Measurements from ENCODE around the gene ELOVL1. TPM values are rescaled to one million over a fixed set of nuclear protein-coding genes. Genes with fewer than 3 reads are reported as not detected.

Gene ELOVL1
- total RNA-seq, 1 experiment from 2014 or later = 91.3 TPM

- BruUV-seq (replicated peaks) = no TSS peak
- POLR2A ChIA-PET = no interaction called here
- no peak overlapping the region for H3K27ac ChIP-seq (ENCODE audit: low read depth, low read length)
- intact Hi-C loops (cut with micrococcal nuclease) = no loop called here
- H3K36me3 ChIP-seq (ENCODE audit: control insufficient read depth in 1 of 2, insufficient read depth in 2 of 2, low read length in 2 of 2) = peaks cover 4 to 12% of the 10 kb centered on the region in 2 experiments
- CTCF ChIA-PET = no interaction called here
- no peak overlapping the region for H3K4me2 ChIP-seq (ENCODE audit: low read length)
- no peaks in the 10 kb centered on the region for H3K9me3 ChIP-seq (ENCODE audit: control insufficient read depth in 1 of 2, insufficient read depth in 1 of 2, low read depth in 1 of 2, low read length in 2 of 2)
- no peaks in the 10 kb centered on the region for H3K9me2 ChIP-seq (ENCODE audit: insufficient read depth)
- ATAC-seq (no peak), DNase-seq (ENCODE audit: low read depth, low spot score) (no peak)
- no peak overlapping the region for H3K9ac ChIP-seq (ENCODE audit: low read length)
- no peak overlapping the region for H3K4me3 ChIP-seq (replicated peaks in 1 of 2; ENCODE audit: low read depth in 1 of 2, low read length in 2 of 2)
- no peak overlapping the region for H2AFZ ChIP-seq (ENCODE audit: low read depth, low read length, poor library complexity, severe bottlenecking)
- TF ChIP-seq RAD21 (IDR thresholded peaks at IDR 0.05; ENCODE audit: low read depth) (no peak), SIN3A (IDR thresholded peaks at IDR 0.05; ENCODE audit: low read depth) (no peak), EZH2phosphoT487 (IDR thresholded peaks at IDR 0.05; ENCODE audit: borderline replicate concordance) (no peak), YY1 (IDR thresholded peaks at IDR 0.05; ENCODE audit: extremely low read depth, insufficient replicate concordance, low read depth, low read length) (no peak), ZFX (IDR thresholded peaks at IDR 0.05) (no peak), FOSL1 (IDR thresholded peaks at IDR 0.05; ENCODE audit: low read depth) (no peak), EZH2 (IDR thresholded peaks at IDR 0.05) (no peak)
- H3K79me2 ChIP-seq (ENCODE audit: insufficient read depth, low read length) = no peaks in the 10 kb centered on the region
- RAD21 ChIA-PET (ENCODE audit: low non-redundant PET in 1 of 2, low total read pairs in 2 of 2, uncharacterized antibody in 2 of 2, unreplicated experiment in 2 of 2) = no interaction called here
- peaks cover 2 to 14% of the 10 kb centered on the region in 2 experiments for H3K4me1 ChIP-seq (ENCODE audit: control insufficient read depth in 1 of 2, insufficient read depth in 2 of 2, low read length in 2 of 2)
- H3K27me3 ChIP-seq (ENCODE audit: insufficient read depth, low read length) = no peaks in the 10 kb centered on the region
- H4K20me1 ChIP-seq (ENCODE audit: insufficient read depth) = no peaks in the 10 kb centered on the region
Observed at GRCh38 chr1:43379476-43379875, 11.7 kb upstream of the ELOVL1 start.

GRCh38 chr1:43377831-43378230 is 10.0 kb upstream of the ELOVL1 start:
- no peak overlapping the region for H3K4me3 ChIP-seq (replicated peaks in 1 of 2; ENCODE audit: low read depth in 1 of 2, low read length in 2 of 2)
- CTCF ChIA-PET = interaction anchor here (1.5 kb wide), 1 partner anchor 20 kb away, joined by 3 read pairs; no protein-coding TSS in a partner anchor
- no peaks in the 10 kb centered on the region for H3K79me2 ChIP-seq (ENCODE audit: insufficient read depth, low read length)
- POLR2A ChIA-PET = interaction anchor here (0.8 to 2.0 kb wide), 2 partner anchors 10 to 13 kb away, joined by 7 read pairs; partner anchors contain the start of gene ELOVL1
- DNase-seq (ENCODE audit: low read depth, low spot score) (no peak), ATAC-seq (no peak)
- no peaks in the 10 kb centered on the region for H3K9me3 ChIP-seq (ENCODE audit: control insufficient read depth in 1 of 2, insufficient read depth in 1 of 2, low read depth in 1 of 2, low read length in 2 of 2)
- no peaks in the 10 kb centered on the region for H3K36me3 ChIP-seq (ENCODE audit: control insufficient read depth in 1 of 2, insufficient read depth in 2 of 2, low read length in 2 of 2)
- no peaks in the 10 kb centered on the region for H3K27me3 ChIP-seq (ENCODE audit: insufficient read depth, low read length)
- H3K9ac ChIP-seq (ENCODE audit: low read length) = no peak overlapping the region
- H2AFZ ChIP-seq (ENCODE audit: low read depth, low read length, poor library complexity, severe bottlenecking) = no peak overlapping the region
- RAD21 ChIA-PET (ENCODE audit: low non-redundant PET in 1 of 2, low total read pairs in 2 of 2, uncharacterized antibody in 2 of 2, unreplicated experiment in 2 of 2) = no interaction called here
- intact Hi-C loops (cut with micrococcal nuclease) = no loop called here
- no peaks in the 10 kb centered on the region for H4K20me1 ChIP-seq (ENCODE audit: insufficient read depth)
- no peak overlapping the region for H3K4me2 ChIP-seq (ENCODE audit: low read length)
- TF ChIP-seq ZNF274 (IDR thresholded peaks at IDR 0.05; ENCODE audit: low read depth, low read length) (no peak), POLR2A (IDR thresholded peaks at IDR 0.05; ENCODE audit: borderline replicate concordance, extremely low read depth, insufficient read depth, insufficient read length) (no peak), POLR2AphosphoS5 (IDR thresholded peaks at IDR 0.05; ENCODE audit: low read depth, low read length) (no peak), RAD21 (IDR thresholded peaks at IDR 0.05; ENCODE audit: low read depth) (no peak), SP1 (IDR thresholded peaks at IDR 0.05; ENCODE audit: low read depth) (no peak)
- H3K27ac ChIP-seq (ENCODE audit: low read depth, low read length) = no peak overlapping the region
- no TSS peak for BruUV-seq (replicated peaks)
- H3K9me2 ChIP-seq (ENCODE audit: insufficient read depth) = no peaks in the 10 kb centered on the region
- peaks cover 17 to 31% of the 10 kb centered on the region in 2 experiments for H3K4me1 ChIP-seq (ENCODE audit: control insufficient read depth in 1 of 2, insufficient read depth in 2 of 2, low read length in 2 of 2)
